HK-2 (cell line): ENCODE measurements around the gene STAT5B.

ENCODE experiments used
- DNase-seq: peaks from one replicate; pipeline ENCODE4 v3.0.0-alpha.2; 2018; ENCODE audit not compliant: unreplicated experiment

The STAT5B gene

DNA sequence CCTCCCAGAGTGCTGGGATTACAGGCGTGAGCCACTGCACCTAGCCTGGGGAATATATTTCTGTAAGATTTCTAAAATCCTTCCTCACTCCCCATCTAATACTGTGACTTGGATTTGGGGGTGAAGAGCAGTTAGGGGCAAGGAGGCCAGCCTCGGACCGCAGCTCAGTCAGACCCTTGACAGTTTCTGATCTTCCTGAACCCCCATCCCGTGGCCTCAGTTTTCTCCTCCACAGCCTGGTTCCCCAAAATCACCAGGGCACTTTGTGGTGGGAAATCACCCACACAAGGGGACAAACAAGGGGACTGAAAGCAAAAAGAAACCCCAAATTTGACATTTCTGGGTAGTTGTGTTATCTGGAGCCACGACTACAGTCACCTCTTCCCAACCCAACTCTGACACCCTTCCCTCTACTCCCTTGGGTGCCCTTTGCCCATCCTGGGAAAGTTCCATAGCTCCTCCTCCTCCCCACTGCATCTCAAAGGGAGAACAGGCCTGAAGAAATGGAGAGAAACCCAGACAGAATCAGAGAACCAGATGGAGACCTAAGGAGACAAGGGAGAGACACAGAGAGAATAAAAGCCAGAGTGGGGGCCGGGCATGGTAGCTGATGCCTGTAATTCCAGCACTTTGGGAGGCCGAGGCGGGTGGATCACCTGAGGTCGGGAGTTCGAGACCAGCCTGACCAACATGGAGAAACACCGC, 9.3 kb upstream of the STAT5B start:
- no peak for DNase-seq

DNA sequence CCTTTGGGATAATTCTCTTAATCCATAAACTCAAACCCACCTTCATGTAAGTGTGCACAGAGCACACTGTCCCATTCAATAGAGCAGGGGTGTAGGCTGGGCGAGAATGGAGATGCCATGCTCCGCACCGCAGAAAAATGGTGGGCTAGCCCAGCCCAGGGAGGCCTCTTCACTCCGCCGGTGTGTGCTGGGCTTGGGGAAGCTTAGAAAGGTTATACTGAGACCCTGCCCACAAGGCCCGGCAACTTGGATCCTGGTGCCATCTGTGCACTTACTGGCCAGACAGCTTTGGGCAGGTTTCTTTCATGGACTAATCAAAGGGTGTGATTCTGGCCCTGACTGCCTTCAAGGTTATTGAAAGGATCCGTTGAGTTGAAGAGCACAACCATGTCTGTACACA, 8.4 kb upstream of the STAT5B start:
- DNase-seq, result no peak

DNA sequence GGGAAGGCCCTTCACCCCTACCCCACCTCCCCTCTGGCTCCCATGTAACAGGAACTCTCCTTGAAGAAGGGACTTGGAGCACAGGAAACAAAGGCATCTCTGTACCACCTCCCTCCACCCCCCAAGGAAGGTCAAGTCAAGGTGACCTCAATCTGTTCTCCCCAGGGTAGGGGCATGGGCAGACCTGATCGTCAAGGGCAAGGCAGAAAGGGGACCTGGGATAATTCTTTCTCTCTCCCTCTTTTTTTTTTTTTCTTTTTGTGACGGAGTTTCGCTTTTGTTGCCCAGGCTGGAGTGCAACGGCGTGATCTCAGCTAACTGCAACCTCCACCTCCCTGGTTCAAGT, 7.8 kb upstream of the STAT5B start:
- no peak for DNase-seq

DNA sequence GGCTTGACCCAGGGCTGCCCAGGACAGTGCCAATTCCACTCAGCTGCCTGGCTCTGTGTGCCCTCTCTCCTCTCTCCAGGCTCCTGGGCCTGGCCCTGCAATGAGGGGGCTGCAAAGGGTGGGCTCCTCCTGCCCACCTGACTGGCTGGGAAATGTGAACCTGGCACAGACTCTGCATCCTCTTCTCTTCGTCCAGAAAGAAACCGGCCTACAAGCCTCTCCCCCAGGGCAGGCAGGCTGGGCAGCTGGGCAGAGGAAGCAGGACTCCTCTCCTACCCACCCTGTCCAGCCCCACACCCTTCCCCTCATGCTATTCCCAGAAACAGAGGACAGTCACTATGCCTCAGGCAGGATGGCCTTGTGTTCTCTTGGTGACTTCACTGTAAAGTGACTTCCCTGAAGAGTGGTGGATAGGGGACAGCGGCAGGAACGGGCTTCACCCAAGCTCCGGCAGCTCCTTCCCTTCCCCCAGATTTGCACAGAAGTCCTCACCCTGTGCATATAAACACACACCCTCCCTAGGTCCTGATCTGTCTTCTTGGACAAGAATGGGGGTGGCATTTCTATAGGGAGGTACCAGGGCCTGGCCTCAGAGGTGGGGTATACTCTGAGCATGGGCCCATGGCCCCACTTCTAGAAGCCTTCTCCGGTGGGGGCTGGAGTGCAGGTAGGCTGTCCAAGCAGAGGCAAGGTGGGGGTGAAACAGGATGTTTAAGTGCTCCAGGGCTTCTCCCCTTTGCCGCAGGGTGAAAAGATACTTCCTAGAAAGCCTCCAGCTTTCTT, 7.2 kb upstream of the STAT5B start:
- no peak for DNase-seq

DNA sequence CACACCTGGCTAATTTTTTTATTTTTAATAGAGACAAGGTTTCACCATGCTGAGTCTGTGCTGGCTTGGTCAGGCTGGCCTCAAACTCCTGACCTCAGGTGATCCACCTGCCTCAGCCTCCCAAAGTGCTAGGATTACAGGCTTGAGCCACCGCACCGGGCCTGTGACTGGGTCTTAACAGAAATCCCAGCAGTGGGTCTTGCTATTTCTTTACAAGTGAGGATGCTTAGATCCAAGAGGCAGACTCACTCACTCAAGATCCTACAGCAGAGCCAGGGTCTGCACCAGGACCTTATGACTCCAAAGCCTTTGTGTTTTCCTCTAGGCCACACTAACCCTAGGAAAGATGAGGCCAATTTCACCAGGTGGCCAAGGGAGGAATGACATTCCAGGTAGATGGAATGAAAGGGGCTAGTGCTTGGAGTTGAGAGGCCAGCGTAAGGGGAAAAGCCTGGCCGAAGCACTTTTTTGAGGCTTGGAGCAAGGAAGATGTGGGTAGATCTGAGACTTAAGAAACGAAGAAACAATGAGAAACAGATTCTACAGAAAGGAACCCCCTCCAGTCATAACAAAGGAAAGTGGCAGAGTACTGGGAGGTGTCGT, 6.4 kb upstream of the STAT5B start:
- no peak for DNase-seq

DNA sequence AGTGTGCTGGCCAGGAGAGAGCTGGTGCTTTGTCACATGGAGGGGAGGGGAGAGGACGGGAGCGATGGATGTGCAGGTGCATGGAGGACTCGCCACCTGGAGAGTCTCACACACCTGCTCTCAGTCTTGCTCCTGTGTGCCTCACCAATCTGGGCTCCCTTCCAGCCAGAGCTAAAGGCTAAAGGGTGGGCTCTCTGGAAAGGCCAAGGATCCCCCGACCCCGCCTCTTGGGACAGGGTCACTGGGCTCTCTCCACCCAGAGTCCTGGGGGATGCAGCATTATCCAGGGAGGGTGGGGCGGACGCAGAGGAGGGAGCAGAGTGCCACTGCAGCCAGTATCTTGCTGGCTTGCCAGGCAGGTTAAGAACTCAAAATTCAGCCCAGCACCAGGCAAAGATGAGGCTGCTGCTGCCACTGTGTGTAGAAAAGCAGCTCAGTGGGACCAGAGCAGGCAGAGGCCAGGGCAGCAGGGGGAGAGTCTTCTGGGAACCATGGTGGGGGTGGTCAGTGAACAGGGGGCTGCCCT, 5.4 kb upstream of the STAT5B start:
- DNase-seq, result no peak

DNA sequence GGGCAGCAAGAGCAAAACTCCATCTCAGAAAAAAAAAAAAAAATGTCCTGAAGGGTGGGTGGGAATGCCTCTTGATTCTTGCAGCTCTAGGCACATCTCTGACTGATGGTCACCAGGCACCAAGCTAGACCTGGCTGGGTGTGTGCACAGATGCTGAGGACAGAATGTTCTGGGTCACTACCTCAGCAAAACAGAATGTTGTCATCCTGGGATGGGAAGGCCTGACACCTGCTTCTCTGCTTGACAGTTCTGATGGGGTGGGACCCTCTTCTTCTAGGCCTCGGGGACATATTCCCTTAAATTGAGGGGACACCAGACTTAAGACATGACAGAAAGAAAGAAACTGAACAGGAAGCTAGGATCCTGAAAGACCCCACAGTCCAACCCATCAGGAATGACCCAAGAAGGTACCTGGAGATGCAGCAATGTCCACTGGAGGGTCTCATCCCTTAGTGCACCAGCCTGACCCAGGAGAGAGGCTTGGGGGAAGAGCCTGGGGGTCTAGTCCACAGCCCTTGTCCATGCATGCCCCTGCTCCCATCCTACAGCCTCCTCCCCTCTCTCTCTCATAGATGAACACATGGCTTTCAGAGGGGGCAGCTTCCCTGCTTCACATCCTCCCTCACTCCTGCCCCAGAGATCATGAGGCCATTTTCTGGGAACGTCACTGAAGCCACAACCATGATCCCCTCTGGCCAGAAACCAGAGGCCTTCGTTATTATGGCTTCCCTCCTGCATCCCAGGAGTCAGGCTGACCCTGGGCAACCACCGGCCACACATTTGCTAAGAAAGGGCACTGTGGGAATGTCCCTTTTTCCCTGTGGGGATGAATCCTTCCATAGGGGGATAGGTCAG, 3.8 kb upstream of the STAT5B start:
- DNase-seq, result no peak

DNA sequence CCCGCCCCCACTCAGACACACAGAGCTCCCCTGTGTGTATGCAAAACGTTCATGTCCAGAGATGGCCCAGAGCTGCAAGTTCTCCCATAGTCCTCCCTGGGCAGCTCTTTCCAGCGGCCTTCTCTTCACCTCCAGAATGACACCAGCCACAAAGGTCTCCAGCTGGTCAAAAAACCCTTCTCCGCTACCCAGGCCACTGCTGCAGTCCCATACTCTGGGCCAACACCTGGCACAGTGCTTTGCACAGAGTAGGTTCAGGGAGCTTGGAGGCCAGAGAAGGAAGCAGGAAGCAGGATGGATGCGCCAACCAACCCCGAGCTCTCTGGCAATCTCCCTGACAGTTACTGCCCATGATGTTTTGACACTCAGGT, 1.1 kb upstream of the STAT5B start:
- DNase-seq, result no peak

DNA sequence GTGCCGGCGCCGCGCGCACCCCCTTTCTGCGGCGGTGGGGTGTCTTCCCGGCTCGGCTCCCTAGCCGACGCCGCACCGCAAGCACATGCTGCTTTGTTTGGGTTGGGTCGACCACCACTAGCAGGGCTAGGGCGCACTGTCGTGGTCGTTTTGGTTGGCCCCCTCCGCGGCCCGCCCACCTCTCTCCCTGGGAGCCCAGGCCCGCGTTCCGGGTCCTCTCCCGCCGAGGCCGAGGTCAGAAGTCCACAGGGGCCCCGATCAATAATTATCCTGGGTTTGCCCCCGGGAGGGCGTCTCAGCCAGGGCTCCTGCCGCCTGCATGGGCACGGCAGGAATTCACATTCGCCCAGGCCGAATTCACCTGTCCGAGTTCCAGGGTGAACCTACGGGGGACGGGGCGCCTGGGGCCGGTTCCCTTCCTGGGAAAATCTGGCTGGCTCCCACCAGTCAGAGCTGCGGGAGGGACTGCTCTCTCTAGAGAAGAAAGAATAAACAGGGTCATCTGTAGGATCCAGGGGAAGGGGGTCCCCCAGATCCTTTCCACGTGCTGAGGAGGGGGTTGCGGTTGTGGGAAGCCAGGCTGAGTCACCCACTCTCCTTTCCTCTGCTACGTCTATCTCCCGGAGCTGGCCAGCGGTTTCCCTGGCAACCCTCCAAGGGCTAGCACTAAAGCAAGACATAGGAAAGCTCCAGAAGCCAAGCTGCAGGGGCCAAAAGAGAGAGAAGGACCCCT, 584 bp upstream of the STAT5B start:
- peak; percentile 78 for DNase-seq

DNA sequence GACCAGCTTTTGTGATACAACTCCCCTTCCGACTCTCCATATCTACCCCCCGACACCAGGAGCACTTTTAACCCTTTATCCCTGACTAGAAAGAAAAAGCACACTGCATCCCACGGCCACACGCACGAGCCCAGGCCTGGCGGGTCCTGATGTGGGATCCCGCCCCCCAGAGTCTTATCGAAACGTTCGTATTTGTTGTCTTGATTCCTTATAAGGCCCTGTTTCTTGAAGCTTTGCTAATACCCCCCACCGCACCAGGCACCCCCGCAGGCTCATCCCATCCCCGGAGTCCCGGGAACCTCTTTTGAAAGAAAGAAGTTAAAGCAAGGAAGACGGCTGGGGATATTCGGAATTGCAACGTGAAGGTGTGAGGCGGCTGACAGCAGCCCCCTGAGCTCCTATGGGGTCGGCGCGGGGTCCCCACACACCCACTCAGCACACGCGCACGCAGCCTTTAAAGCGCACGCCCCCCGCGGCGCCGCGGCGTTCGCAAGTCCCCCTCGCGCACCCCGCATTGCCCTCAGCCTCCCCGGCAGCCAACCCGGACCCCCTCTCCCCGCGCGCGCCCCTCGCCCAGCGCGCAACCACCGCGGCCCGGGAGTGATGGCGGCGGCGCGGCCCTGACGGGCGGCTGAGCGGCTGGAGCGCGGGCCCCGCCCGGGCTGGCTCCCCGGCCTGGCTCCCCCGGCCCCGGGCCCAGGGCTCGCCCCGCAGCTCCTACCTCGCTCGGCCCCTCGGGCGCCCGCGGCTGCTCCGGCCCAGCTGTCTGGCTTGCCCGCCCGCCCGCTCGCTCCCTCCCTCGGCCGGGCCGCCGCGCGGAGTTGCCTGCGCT, 448 bp downstream of the STAT5B start:
- DNase-seq, result peak; percentile 33

DNA sequence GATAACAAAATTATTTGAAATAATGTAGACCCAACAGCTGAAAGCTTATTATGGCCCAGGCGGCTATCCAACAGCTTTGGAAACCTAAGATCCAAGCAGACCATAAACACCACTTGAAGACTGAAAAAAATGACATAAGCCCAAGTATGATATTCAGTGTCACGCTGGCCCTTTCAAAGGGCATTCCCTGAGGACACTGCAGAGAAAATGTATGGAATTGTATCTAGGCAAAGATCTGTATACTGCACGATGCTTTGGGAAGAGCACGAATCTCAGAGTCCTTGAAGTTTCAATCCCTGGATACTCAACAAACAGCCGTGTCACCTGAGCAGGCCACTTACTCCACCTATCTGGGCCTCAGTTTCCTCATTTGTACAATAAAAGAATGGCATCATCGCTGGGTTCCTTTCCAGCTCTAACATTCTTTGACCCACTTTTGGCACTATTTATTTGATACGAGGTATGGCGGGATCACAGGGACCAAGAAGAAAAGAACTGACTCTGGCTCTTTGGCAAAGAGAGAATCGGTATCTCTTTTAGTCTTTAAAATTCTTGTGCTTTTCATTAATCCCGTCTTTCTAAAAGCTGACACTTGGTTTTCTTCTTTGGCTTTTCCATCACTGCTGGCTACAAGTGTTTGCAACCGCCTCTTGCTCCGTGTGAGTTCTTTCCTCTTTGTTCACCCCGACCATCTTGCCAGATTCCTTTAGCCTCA, 1.2 kb downstream of the STAT5B start:
- no peak for DNase-seq

DNA sequence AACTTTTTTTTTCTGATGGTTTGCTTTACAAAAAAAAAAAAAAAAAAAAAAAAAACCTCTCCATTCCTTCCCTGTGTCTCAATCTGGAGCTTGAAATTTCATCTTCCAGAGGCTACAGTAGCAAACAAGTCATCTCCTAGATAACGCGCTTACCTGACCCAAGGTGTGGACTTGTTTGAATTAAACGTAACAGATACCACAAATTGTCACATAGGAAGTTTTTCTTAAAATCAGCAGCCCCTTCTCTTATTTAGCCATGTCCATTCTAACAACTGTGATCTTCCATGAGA, 2.0 kb downstream of the STAT5B start:
- no peak for DNase-seq

DNA sequence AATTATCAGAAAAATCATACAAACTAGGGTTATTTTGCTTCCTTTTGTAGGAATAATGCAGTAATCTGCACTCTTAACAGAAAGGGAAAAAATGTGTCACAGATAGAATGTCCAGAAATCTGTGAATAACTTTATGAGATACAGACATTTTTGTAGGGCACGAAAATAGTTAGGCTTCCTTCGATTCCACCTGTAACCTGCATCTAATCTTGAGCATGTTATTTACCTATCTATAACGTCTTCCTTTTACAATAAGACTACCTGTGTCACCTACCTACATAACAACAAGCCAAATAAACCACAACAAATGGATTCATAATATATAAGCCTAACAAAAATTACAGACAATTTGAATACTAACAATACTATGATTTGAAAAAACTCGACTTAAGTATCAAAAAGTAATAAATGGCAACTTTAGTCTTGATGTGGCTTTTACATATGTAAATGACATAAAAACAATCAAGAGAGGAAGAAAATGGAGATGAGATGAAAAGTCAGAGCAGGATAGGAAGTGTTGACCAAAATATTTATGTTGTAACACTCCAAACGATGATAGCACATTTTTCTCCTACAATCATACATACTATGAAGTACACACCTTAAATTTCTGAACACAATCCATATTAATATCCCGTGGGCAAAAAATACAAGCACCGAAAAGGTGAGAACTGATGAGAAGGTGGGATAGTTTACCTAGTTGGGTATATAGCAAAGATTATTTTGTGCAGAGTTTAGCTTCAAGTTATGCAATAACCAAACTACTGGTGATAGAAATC, 2.5 kb downstream of the STAT5B start:
- DNase-seq, result no peak

DNA sequence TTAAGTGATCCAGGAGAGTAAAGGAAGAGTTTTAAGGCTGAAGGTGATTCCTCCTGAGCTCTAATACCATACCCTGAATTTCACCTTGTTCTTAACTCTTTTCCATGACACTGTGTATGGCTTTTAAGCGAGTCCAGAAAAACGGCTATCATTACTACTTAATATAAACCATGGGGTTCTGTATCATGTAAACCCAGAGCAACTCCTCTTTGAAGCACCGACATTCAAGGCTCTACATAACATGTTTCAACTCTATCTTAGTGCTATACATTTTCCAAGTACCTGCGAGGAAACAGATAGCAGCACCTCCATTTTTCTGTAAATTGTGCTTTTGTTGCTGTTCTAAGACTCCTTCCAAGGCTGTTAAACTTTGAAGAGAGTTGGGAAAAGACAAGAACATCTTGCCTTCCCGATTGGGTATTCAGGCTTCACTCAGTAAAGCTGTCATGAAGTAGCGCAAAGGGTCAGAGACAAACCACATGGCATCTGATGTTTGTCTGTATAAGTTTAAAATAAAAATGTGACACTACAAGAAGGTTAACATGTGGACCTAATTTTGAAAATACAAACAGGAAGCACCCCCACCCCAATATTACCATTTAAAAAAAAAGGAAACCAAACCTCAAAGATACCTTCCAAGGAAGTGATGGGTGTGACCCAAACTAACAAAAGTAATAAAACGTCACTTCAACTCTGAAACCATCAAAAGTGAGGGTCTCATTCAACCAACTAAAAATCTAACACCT, 3.9 kb downstream of the STAT5B start:
- no peak for DNase-seq

DNA sequence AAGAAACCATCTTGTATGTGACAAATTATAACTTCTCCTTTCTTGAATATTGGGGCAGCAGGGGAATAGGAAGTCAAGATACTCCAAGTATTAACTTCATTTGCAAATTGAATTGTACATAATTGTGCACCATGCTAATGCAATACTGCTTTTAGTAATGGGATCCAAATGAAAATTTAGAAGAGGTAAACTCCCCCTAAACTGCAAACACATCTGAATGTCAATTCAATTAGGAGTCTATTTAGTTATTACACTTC, 4.5 kb downstream of the STAT5B start:
- DNase-seq, result no peak

DNA sequence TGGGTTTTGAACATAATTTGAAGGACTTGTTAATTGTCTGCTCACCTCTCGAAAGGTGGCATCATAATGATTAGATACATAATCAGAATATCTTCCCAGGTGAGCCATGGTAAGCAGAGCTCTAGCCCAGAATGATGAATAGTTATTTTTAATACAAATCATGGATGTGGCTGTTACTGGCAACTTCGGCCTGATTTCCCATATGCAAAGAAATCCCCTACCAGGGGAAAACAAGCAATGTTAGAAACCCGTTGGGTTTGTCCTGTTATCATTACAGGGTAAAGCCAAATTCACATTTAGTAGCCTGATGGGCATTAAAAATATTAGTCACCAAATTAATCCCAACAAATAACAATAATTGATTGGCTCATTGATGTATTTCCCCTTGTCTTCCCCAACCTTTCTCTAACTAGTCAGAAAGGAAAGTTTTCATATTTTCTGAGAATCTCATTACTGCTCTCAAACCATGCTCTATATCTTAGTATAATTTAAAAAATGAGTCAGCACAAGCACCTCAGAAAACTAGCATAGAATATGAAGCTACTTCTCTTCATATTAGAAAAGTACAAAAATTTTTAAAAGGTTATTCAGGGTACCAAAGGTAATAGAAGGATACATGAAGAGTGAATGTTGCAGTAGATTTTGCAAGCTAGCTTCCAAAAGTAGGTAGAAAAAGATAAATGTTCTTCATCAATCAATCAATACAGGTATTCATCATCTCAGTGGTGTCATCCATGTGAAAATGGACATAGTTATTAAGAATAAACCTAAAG, 5.0 kb downstream of the STAT5B start:
- no peak for DNase-seq

DNA sequence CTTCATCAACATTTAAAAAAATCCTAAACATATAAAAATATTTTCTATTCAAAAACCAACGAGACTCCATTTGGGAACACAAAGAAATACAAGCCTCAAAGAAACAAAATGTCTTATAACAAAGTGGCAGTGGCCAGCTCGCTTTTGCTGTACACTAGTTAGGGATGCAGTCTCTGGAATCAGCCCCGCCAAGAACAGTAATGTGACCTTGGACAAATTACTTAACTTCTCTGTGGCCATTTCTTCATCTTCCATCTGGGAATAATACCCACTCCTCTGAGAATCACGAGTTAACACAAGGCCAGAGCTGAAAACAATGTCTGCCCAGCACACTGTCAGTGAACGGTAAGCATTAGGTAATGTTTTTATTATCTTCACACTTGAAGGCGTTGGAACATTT, 5.6 kb downstream of the STAT5B start:
- no peak for DNase-seq

DNA sequence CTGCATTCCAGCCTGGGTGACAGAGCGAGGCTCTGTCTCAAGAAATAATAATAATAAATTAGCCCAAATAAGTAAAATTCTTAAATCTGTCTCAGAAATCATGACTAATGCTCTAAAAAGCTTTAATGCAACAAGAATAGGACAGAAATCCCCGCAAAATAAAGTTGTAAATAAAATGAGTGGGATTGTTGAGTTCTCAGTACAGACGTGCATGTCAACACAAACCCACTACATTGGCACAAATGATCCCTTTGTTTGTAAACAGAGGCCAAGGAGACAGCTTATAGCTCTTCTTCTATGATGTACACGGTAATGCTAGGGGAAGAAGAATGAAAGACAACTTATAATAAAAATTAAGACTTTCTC, 6.0 kb downstream of the STAT5B start:
- DNase-seq, result no peak
